Measurements from ENCODE around the gene PEX12.

GRCh38 chr17:35548978-35549377, 29.4 kb downstream of the PEX12 start:
- TF ChIP-seq CTCF (conservative IDR thresholded peaks at IDR 0.05), result no peak
- no peak for TF ChIP-seq EZH2 (IDR thresholded peaks at IDR 0.05; ENCODE audit: low read depth)

All from PC-9 (cell line).